NB4 (cell line): ENCODE results near the gene TRAF7.

ENCODE experiments used
- CTCF ChIP-seq: IDR thresholded peaks from one replicate; pipeline ENCODE4 v1.5.1; 2012; ENCODE audit warnings: low read depth, low read length
- MYC ChIP-seq: IDR thresholded peaks from 2 replicates; pipeline ENCODE4 v1.6.1; 2011; ENCODE audit warnings: low read depth, low read length
- POLR2A ChIP-seq: IDR thresholded peaks from 2 replicates; pipeline ENCODE4 v1.6.1; 2011; ENCODE audit warnings: mild to moderate bottlenecking; ENCODE audit not compliant: insufficient read length; ENCODE audit errors: extremely low read depth

- TF ChIP-seq CTCF (no peak), POLR2A (no peak), MYC (no peak)
Measured at GRCh38 chr16:2196162-2196980, 40.8 kb downstream of the TRAF7 start, which contains the start of gene CASKIN1.
